Panc1 (cell line): Measurements from ENCODE around the gene TSHR.

Experiments
- POLR2AphosphoS5 ChIP-seq: IDR thresholded peaks from 2 replicates; pipeline ENCODE4 v1.6.1; 2012; ENCODE audit warnings: mild to moderate bottlenecking, low read depth, low read length, moderate library complexity
- TF ChIP-seq, protein P1 (sequence below): fragments of 450-650 bp; IDR thresholded peaks from 2 replicates; pipeline ENCODE4 v1.5.1; 2017; ENCODE audit warnings: mild to moderate bottlenecking

- TF ChIP-seq, protein P1, sequence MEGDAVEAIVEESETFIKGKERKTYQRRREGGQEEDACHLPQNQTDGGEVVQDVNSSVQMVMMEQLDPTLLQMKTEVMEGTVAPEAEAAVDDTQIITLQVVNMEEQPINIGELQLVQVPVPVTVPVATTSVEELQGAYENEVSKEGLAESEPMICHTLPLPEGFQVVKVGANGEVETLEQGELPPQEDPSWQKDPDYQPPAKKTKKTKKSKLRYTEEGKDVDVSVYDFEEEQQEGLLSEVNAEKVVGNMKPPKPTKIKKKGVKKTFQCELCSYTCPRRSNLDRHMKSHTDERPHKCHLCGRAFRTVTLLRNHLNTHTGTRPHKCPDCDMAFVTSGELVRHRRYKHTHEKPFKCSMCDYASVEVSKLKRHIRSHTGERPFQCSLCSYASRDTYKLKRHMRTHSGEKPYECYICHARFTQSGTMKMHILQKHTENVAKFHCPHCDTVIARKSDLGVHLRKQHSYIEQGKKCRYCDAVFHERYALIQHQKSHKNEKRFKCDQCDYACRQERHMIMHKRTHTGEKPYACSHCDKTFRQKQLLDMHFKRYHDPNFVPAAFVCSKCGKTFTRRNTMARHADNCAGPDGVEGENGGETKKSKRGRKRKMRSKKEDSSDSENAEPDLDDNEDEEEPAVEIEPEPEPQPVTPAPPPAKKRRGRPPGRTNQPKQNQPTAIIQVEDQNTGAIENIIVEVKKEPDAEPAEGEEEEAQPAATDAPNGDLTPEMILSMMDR, result no peak
- TF ChIP-seq POLR2AphosphoS5, result no peak
Measured at GRCh38 chr14:80958226-80958625, 2.8 kb downstream of the TSHR start.
